Activated T-cell treated with anti-CD3 and anti-CD28 coated beads, Interleukin-2, amount 50 U/mL, for 48 hours (primary cell): ENCODE results near the gene HPSE2.

Experiments used
- DNase-seq, 2 experiments: peaks; one replicate each; pipeline ENCODE4 v3.0.0-alpha.2; 2020

Gene HPSE2

DNA sequence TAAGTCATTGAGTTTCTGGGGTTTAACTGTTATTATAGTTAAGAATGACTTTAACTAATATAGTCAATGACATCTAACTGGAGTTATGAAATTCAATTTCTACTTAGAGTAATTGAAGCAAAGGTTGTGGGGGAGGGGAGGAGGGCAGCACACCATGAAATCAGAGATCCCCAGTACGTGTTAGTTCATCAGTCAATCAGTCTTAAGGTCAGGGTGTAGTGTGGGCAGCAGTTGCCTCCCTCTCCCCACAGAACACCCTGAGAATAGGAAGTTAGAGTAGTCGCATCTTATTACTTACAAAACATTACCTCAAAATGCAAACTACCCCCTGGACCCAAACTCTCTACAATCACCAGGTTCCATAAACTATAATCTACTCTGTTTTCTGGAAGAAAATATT is 781.9 kb downstream of the HPSE2 start:
- DNase-seq, result no peak

DNA sequence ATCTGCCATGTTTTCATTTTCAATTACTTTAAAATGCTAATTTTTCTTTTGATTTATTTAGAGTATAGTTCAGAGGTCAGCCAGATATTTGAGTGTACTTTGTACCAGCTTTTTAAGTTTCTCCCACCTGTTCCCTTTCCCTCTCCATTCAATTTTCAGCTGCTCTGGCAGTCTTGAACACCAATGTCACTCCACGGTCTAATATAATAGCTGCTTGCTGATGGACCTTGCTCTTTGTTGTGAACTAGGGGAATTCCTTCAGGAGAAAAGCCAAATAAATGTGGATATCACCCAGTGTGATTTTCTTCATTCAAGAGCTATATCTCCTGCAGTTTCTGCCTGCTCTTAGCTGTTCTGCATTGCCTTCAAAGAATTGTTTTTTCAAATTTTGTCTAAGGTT is 785.0 kb downstream of the HPSE2 start:
- no peak for DNase-seq

DNA sequence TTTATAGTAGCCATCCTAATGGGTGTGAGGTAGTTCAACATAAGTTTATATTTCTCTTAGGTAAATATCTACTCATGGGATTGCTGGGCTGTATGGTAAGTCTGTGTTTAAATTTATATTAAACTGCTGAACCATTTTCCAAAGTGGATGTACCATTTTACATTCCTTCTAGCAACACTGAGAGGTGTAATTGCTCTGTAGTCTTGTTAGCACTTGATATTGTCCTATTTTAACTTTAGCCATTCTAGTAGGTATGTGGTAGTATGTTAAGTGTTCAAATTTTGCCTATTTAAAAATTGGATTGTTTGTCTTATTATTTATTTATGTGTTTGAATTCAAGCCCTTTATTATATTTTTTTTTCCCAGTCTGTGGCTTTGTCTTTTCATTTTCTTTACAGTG is 786.4 kb downstream of the HPSE2 start:
- no peak for DNase-seq

DNA sequence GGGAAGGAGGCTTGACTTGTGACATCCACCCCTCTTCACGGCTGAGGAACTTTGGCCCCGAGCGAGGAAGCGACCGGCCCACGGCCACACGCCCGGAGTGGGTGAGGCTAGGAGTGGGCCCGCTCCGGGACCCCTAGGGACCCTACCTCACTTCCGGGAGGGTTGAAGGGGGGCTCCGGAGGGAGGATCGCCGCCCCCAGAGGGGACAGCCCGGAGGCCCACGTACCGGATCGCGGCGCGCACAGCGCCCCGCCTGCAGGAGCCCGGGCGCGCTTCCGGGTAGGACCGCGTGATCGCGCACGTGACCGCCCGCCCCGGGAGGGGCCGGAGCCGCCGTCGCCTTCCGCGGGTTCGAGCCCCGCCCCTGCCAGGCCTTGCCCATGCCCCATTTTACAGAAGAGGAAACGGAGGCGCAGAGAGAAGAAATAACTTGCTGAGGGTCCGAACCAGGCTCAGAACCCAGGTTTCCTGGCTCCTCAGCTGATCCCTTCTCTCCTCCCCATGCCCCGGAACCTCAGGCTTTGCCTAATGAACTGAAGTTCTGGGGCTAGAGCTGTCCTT is 788.9 kb downstream of the HPSE2 start, which contains the start of gene HPS1:
Gene HPS1, minus strand, starts transcription at position 275 of the 561 bp plus-strand sequence. CDS start 3,695 bp downstream, outside the sequence.
- DNase-seq, result peak; percentile 85 to 90

DNA sequence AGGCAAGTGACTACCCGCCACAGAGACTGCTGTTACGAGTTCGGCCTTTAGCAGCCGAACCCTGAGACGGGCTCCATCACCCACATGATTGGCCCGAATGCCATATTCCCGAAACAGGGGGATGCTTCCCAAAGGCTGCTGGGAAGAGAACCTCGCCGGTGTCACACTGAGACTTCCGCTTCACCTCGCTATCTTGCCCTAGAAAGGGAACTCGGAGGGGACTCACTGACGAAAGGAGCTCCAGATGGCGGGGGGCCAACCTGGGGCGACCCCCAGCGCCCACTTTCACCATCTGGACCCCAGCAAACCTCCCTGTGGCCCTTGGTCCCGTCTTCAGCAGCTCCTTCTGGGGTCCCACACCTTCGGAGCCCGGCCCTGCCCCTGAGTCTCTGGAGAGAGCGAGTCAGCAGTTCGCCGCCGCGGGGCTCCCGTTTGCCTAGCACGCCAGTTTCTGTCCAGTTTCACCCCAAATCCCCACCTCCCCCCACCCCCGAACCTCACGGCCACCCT is 789.4 kb downstream of the HPSE2 start:
- no peak for DNase-seq

DNA sequence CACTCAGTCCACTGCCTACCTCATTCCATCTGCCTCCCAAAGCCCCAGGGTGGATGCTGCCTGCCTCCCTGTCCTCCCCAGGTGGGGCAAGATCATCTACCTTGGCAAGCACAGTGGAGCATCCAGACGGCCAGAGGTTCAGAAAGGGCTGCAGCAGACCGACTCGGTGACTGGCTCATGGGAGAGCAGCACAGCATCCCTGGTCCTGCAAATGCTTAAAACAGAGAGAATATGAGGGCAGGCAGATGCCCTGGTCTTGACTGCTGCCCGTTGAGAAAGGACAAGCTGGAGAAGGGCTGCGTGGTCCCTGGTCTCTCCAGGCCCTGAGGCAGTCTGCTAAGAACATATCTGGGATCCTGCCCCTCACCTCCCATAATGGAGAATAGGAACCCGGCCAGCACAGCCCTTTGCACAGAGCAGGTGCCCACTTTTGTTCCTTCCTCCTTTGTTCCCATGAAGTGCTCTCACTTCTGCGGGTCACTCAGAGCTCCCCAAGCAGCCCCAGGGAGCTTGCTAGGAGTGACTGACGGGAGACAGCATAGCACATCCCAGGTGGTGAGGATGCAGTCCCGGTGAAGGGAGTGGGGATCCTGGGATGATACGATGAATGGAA is 790.3 kb downstream of the HPSE2 start:
- DNase-seq, result no peak

DNA sequence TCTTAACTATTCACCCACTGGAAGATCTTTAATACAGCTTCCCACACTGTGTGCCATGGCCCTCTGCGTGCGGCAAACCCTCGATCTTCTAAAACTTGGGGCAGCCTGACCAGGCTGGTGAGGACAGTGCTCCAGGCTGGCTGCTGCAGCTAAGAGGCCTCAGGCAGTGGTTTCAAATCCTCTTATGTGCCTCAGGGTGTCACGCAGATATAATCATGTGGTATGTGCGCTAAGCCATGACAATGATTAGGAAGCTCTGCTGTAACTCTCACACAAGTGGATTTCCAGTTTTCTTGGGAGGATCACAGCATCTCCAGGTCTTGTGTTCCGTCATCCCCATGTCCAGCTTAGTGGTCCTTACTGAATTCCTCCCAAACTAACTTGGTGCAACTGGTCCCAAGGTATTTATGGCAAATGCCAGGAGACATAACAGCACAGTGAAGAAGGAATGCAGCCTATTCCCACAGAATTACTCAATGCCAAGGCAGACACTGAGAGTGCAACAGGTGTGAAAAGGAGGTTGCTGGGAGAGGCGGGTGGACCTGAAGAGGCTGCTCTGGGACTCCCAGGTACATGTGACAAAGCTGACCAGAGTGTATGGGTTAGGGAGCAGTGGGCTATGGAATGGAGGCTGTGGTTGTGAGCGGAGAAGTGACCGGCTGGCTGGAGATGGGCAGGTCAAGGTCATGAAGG is 791.2 kb downstream of the HPSE2 start:
- no peak for DNase-seq

DNA sequence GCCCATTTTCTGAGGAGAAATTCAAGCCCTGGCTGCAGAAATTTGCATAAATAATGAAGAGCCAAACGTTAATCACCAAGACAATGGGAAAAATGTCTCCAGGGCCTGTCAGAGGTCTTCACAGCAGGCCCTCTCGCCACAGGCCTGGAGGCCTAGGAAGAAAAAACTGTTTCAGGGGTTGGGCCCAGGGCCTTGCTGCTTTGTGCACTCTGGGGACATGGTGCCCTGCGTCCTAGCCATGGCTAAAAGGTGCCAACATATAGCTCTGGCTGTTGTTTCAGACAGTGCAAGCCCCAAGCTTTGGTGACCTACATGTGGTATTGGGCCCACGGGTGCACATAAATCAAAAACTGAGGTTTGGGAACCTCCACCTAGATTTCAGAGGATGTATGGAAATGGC is 796.9 kb downstream of the HPSE2 start:
- DNase-seq, result no peak

DNA sequence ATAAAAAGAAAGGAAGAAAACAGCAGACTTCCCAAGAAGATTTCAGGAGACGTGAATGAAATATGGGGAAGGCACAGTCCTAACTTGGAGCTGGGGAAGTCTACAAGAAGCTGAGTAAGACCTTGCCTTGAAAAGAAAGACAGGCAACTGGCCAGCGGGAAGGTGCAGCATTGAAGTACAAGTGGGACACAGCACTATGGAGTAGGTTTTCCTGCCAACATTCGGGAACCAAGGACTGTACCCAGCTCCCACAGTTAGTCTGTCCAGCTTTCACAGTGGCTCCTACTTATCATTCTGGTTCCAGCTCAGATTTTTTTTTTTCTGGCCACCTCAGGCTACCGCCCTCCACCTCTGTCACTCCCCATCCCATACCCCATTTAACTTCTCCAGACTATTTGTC is 798.9 kb downstream of the HPSE2 start:
- no peak for DNase-seq

DNA sequence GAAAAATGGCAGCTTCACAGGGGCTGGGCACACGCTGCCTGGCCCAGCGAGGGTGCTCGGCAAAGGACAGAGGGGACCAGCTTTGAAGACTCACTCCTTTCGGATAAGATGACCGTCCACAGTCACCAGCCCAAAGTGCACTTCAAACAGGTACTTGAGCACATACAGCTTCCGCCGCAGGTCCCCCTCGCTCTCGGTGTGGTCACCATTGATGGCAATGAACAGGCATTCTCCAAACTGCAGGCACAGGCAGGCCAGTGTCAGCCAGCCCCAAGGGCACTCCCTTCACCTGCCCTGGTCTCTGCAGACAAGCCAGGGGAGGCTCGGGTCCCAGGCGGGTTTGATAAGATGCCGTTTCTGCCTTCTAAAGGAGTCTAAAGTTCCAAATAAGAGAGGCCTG is 800.5 kb downstream of the HPSE2 start:
- DNase-seq, result no peak

DNA sequence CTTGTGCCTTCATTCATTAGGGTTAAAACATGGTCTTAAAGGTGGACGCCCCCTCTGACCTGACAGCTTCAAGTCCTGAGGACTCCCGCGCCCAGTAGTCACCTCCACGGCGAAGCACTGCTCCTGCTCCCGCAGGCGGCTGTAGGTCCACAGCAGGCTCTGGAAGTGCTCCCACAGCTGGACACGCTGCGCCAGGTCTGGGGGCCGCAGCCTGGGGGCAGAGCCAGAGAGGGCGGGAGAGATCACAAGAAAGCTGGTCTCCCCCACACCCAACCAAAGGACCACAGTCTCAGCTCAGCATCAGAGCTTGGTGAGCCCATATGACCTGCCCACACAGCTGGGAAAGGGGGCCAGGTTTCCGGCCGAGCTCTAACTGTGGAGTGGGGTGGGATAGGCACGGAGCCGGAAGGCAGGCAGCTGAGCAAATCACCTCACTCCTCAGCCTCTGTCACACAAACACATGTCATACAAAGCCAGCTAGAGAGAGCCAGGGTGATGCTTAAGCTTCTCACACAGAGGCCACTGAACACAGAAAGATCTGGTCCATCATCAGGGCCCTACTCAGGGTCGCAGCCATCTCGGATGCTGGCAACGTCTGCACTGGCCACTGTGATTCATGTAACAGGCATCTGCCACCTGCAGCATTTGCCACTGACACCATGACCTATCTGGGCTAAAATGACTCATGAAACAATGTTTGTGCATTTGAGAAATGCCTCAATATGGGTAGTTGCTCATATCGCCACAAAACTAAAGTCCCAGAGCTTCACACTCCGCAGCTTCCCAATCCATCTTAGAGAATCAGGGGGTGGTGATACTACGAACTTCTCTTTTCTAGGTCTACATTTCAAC is 801.5 kb downstream of the HPSE2 start:
- no peak for DNase-seq

DNA sequence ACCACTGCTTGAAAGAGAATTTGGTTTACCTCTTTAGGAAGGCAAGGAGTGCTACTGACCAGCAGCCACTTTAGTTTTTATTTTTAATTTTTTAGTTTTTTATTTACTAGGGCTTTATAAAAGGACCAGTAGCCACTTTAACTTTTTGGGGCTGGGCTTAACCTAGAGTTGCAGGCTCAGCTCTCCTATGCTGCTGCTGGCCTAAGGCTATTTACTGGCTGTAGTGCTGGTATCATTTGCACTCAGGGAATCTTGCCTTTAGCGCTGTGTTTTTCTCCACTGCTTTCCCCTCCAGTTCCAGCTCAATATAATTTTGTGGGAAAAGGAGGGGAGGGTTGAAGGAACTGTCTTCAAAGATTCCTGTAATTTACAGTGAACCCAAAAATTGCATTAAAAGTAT is 802.3 kb downstream of the HPSE2 start:
- DNase-seq, result no peak

DNA sequence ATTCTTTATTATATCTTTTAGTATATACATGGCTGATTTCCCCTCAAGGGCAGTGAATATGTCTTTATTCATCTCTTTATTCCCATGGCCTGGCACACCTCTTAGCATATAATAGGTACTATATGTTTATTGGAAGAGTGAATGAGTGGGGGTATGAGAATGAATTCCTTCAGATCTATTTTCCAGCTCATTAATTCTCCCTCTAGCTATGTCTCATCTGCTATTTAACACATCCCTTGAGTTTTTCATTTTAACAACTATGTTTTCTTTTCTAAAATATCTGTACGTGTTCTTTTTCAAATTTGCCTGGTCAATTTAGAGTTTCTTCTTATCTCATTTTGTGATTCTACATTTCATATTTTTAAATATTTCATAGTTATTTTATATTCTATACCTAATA is 803.3 kb downstream of the HPSE2 start:
- DNase-seq, result no peak

DNA sequence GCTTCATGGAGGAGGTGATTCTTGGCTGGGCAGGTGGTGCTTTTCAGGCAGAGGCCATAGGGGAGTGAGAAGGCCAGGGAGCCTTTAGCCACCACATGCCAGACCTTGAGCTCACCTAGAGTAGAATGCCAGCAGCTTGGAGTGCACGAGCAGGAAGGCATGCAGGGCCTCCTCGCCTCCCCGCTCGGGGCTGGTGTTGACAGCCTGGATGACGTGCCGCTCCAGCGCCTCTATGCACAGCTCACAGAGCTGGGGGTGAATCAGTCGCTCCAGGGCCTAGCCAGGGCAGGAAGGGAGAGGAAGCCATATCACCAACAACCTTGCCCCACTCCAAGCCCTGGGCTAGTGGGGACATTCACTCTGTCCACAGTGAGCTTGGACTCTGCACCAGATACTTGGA is 804.6 kb downstream of the HPSE2 start:
- no peak for DNase-seq

DNA sequence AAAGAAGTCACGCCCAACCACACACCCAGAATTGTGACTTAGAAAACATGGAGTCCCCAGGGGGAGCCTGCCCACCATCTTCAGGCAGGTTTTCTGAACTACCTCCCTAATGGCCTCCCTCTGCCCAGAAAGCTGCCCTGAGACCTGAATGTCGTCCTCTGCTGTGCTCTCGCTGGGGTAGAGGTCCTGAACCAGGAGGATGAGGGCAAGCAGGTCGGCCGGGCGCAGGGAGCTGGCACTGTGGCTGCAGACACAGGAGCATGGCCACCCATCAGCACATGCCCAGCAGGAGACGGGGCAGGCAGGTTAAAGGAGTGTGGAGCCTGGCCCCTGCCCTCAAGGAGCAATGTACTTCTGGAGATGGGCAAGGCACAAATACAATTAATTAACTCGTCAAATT is 805.2 kb downstream of the HPSE2 start:
- DNase-seq, result no peak

DNA sequence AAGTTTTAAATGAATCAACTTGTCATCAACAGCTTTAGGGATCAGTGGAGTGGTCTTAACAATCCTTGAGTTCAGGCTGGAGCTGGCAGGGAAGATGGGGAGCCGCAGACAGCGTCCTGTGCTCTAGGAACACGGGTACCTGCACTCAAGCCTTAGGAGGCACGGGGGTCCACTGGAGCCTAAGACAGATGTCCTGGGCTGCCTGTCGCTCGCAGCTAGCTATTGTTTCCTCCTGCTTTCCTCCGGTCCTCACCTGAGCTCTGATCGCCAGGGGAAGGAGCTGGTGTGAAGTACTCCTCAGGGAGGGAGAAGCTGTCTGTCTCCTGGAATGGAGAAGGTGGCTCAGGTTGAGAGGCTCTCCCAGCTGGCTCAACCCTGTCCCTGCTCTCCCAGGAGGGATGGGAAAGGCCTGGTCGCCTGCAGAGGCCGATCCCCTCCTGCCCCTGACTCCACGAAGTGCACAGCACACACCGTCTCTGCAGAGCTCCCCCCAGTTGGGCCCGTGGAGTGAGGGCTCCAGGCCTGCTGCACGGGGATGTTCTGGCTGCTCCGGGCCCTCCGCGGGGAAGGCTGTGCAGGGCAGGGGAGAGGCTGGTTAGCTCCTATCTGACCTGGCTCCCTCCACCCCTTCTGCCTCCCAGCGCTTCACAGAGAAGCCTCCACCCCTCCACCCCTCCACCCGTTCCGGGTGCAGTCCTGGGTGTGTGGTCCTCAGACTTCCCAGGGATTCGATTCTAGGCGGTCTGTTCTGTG is 806.2 kb downstream of the HPSE2 start:
- peak in 1 of 2 experiments; percentile 11 for DNase-seq

DNA sequence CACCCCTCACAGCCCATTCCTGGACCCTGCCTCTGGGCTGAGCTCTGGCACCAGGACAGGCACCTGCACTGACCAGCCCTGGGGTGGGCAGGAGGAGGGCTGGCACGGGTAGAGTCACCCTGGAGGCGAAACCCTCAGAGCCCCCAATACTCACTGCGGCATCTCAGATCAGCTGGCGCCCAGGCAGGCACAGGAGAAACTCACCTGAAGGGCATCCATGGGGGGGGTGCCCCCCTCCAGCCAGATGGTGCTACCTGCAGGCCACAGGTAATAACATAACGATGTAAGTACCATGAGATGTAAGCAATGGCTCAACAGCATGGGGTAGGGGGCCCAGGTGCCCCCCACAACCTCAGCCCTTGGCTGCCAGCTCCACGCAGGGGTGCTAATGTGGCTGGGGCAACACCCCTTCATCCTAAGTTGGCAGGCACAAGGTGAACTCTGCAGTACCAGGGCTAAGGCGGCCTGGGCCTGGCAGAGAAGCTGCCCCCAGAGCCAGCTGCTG is 808.6 kb downstream of the HPSE2 start:
- peak in 1 of 2 experiments; percentile 14 for DNase-seq

DNA sequence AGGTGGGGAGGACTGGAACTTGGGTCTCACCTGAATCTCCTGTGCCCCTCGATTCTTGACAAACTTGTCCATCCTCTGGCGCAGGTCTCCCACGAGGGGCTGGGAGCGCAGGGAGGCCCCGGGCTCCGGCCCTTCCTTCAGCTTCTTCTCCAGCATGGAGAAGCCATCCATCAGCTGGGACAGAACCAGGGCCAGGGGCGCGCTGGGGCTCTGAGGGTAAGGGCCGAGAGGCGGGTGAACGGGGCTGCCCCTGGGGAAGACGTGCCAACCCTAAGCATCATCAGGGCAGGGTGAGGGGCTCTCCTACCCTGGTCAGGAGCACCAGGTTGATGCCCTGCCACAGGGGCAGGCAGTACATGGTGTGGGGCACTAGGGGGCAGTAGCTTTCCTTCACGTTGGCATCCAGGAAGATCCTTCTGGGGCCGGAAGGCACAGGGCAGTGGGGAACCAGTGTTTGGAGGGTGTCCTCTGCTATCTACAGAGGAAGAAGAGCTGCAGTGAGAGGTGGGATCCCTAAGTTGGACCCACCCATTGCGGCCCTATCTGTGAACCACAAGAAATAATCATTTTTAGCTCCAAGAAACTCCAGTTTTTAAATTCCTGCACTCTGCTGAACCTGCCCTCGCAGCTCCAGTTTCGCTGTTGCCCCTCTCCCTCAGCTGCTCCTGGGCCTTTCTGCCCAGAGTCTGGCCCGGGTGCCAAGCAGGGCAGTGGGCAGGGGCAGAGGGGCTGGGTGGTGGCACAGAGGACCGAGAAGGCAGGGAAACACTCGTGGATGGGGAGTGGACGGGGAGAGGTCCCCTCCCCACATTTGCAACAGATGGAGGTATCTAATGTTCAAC is 809.9 kb downstream of the HPSE2 start:
- peak; percentile 59 to 70 for DNase-seq

DNA sequence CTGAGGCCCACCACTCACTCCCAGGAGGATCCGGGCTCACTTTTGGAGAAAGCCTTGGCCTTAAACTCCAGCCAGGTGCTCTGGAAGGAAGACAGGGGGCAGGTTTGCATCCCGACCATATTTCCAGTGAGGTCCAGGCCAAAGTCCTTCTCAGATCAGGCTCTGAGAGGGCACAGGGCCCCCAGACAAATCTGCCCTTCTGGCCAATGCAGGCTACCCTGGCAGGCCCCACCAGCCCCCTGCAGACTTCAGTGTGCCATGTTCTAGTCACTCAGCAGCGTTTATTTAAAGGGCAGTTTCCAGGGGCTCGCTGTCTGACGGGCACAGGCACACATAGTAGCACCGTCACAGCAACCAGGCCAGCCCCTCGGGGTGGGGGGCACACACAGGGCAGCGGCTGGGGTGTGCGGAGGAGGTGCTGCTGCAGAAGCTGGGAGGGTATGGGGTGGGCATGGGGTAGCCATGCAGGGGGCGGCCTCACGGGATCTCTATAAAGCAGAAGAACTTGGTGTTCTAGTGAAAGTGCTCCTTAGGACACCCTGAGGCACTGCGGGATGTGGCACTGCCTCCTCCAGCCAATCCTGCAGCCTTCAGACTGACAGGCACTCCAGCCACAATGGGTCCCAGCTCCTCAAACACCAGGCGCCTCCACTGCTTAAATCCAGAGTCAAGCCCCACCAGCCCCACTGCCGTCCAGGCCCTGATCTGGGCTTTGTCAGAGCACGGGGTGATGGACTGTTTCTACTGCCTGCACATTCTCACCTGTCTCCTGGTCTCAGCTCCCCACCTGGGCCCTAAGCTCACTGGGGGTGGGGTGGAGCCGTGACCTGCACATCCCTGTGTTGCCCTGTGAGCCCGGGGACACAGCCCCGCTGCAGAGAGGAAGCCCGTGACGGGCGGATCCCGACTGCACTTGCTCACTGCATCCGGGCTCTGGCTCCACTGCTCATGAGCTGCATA is 811.1 kb downstream of the HPSE2 start:
- DNase-seq, result no peak

DNA sequence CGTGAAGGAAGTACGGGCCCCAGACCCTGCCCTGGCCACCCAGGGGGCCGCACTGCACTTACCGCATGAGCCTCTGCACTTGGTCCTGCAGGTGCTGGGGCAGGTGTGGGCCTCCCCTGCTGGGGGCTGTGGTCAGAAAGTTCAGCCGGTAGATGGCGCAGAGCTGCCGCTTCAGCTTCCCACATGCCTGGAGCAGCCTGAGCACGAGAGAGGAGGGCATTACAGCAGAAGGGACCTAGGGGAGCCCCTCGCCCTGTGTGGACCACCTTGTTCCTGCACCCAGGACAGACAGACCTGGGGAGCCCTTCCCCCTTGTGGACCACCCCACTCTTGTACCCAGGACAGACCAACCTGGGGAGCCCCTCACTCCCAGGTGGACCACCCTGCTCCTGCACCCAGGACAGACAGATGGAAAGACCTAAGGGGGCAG is 811.9 kb downstream of the HPSE2 start:
- DNase-seq, result no peak
